ENCODE results near the gene TMEM270.

The TMEM270 gene

DNA sequence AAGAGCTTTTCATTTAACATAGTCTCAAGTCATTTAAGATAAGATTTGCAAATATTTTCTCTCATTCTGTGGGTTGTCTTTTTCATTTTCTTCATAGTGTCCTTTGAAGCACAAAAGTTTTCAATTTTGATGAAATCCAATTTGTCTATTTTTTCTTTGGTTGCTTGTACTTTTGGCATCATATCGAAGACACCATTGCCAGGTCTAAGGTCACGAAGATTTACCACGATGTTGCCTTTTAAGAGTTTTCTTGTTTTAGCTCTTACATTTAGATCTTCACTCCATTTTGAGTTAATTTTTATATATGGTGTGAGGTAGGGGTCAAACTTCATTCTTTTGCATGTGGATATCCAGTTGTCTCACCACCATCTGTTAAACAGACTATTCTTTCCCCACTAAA is 34.7 kb downstream of the TMEM270 start:
- H3K4me3 ChIP-seq (replicated peaks; ENCODE audit: low read depth, low read length), result no peak overlapping the region
- no peak for DNase-seq (ENCODE audit: extremely low read depth, insufficient read length)
- H3K36me3 ChIP-seq (ENCODE audit: control insufficient read depth, insufficient read depth, low read length), result no peaks in the 10 kb centered on the region; the same call in 1 of the 2 replicates
- no peak for TF ChIP-seq CTCF (IDR thresholded peaks at IDR 0.05; ENCODE audit: insufficient read depth, low read length, poor library complexity, severe bottlenecking)
- H3K27me3 ChIP-seq (replicated peaks; ENCODE audit: control insufficient read depth, insufficient read depth, low read length), result no peaks in the 10 kb centered on the region

- no peaks in the 10 kb centered on the region; the same call in 1 of the 2 replicates for H3K36me3 ChIP-seq (ENCODE audit: control insufficient read depth, insufficient read depth, low read length)
- H3K4me3 ChIP-seq (replicated peaks; ENCODE audit: low read depth, low read length), result no peak overlapping the region
- DNase-seq (ENCODE audit: extremely low read depth, insufficient read length), result no peak
- no peak for TF ChIP-seq CTCF (IDR thresholded peaks at IDR 0.05; ENCODE audit: insufficient read depth, low read length, poor library complexity, severe bottlenecking)
- no peaks in the 10 kb centered on the region for H3K27me3 ChIP-seq (replicated peaks; ENCODE audit: control insufficient read depth, insufficient read depth, low read length)
These were observed 35.5 kb downstream of the TMEM270 start for GRCh38 chr7:73896454-73896853.

GRCh38 chr7:73899731-73900142 is 38.8 kb downstream of the TMEM270 start:
- Histone ChIP-seq H3K36me3 (ENCODE audit: control insufficient read depth, insufficient read depth, low read length) (no peaks in the 10 kb centered on the region; the same call in 1 of the 2 replicates), H3K27me3 (replicated peaks; ENCODE audit: control insufficient read depth, insufficient read depth, low read length) (no peaks in the 10 kb centered on the region), H3K4me3 (replicated peaks; ENCODE audit: low read depth, low read length) (no peak overlapping the region)
- DNase-seq (ENCODE audit: extremely low read depth, insufficient read length), result no peak
- no peak for TF ChIP-seq CTCF (IDR thresholded peaks at IDR 0.05; ENCODE audit: insufficient read depth, low read length, poor library complexity, severe bottlenecking)

GRCh38 chr7:73900286-73900685 is 39.3 kb downstream of the TMEM270 start:
- TF ChIP-seq CTCF (IDR thresholded peaks at IDR 0.05; ENCODE audit: insufficient read depth, low read length, poor library complexity, severe bottlenecking), result no peak
- DNase-seq (ENCODE audit: extremely low read depth, insufficient read length), result no peak
- no peaks in the 10 kb centered on the region for H3K27me3 ChIP-seq (replicated peaks; ENCODE audit: control insufficient read depth, insufficient read depth, low read length)

DNA sequence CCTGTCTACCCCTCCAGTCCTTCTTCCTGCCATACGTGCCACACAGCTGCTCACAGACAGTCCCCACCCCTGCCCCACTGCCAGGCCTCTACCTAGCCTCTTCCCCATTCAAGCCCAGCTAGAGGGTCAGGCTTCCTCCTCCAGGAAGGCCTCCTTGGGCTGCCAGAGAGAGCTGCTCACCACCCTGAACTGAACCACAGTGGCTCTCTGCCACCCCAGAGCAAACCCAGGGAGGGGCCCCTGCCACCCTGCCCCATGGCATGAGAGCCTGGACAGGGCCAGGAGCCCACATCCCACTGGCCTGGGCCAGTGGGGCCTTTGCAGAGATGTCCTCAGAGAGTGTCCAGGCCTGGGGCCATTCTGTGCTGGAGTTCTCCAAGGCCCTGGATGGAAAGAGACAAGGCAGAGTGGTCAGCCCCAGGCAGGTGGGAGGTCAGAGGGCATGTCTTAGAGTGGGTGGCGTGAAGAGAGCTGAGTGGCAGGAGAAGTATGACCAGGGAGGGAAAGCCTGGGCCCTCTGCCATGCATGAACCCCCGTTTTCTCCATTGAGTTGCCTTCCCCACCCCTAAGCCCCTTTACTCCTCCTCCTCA is 40.4 kb downstream of the TMEM270 start:
- Histone ChIP-seq H3K27me3 (replicated peaks; ENCODE audit: control insufficient read depth, insufficient read depth, low read length) (no peaks in the 10 kb centered on the region), H3K4me3 (replicated peaks; ENCODE audit: low read depth, low read length) (no peak overlapping the region), H3K36me3 (ENCODE audit: control insufficient read depth, insufficient read depth, low read length) (no peaks in the 10 kb centered on the region; the same call in 1 of the 2 replicates)
- no peak for TF ChIP-seq CTCF (IDR thresholded peaks at IDR 0.05; ENCODE audit: insufficient read depth, low read length, poor library complexity, severe bottlenecking)
- DNase-seq (ENCODE audit: extremely low read depth, insufficient read length), result no peak

More at GRCh38 chr7:73900286-73900685, 39.3 kb downstream of the TMEM270 start:
- no peak overlapping the region for H3K4me3 ChIP-seq (replicated peaks; ENCODE audit: low read depth, low read length)
- H3K36me3 ChIP-seq (ENCODE audit: control insufficient read depth, insufficient read depth, low read length), result no peaks in the 10 kb centered on the region; the same call in 1 of the 2 replicates

All from GM06990 (cell line).